ENCODE data around the gene ISG15.

- TF ChIP-seq CEBPB (IDR thresholded peaks at IDR 0.05; ENCODE audit: borderline replicate concordance, low read depth, low read length) (no peak), NR2F1 (CRISPR knock-in tag; IDR thresholded peaks at IDR 0.05) (no peak), ETV6 (CRISPR knock-in tag; conservative IDR thresholded peaks at IDR 0.05) (no peak), KLF9 (CRISPR knock-in tag; IDR thresholded peaks at IDR 0.05; ENCODE audit: low read depth) (no peak), MIXL1 (CRISPR knock-in tag; IDR thresholded peaks at IDR 0.05) (no peak), NPAS2 (CRISPR knock-in tag; IDR thresholded peaks at IDR 0.05; ENCODE audit: borderline replicate concordance) (no peak), ZKSCAN1 (IDR thresholded peaks at IDR 0.05; ENCODE audit: low read length) (no peak), POLR2A (IDR thresholded peaks at IDR 0.05; ENCODE audit: insufficient read depth in 1 of 2, low read depth in 2 of 2, low read length in 2 of 2) (no peak), RERE (CRISPR knock-in tag; IDR thresholded peaks at IDR 0.05; ENCODE audit: low read depth) (no peak)
- TF ChIP-seq, protein P1, sequence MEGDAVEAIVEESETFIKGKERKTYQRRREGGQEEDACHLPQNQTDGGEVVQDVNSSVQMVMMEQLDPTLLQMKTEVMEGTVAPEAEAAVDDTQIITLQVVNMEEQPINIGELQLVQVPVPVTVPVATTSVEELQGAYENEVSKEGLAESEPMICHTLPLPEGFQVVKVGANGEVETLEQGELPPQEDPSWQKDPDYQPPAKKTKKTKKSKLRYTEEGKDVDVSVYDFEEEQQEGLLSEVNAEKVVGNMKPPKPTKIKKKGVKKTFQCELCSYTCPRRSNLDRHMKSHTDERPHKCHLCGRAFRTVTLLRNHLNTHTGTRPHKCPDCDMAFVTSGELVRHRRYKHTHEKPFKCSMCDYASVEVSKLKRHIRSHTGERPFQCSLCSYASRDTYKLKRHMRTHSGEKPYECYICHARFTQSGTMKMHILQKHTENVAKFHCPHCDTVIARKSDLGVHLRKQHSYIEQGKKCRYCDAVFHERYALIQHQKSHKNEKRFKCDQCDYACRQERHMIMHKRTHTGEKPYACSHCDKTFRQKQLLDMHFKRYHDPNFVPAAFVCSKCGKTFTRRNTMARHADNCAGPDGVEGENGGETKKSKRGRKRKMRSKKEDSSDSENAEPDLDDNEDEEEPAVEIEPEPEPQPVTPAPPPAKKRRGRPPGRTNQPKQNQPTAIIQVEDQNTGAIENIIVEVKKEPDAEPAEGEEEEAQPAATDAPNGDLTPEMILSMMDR (CRISPR knock-in tag; IDR thresholded peaks at IDR 0.05), result no peak
- TF ChIP-seq, protein P2, sequence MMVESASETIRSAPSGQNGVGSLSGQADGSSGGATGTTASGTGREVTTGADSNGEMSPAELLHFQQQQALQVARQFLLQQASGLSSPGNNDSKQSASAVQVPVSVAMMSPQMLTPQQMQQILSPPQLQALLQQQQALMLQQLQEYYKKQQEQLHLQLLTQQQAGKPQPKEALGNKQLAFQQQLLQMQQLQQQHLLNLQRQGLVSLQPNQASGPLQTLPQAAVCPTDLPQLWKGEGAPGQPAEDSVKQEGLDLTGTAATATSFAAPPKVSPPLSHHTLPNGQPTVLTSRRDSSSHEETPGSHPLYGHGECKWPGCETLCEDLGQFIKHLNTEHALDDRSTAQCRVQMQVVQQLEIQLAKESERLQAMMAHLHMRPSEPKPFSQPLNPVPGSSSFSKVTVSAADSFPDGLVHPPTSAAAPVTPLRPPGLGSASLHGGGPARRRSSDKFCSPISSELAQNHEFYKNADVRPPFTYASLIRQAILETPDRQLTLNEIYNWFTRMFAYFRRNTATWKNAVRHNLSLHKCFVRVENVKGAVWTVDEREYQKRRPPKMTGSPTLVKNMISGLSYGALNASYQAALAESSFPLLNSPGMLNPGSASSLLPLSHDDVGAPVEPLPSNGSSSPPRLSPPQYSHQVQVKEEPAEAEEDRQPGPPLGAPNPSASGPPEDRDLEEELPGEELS (CRISPR knock-in tag; IDR thresholded peaks at IDR 0.05), result no peak
- TF ChIP-seq, protein P3, sequence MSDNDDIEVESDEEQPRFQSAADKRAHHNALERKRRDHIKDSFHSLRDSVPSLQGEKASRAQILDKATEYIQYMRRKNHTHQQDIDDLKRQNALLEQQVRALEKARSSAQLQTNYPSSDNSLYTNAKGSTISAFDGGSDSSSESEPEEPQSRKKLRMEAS (IDR thresholded peaks at IDR 0.05), result no peak
Observed at GRCh38 chr1:1024771-1025699, 11.7 kb downstream of the ISG15 start.

Measured in HepG2 (cell line).